HG03565 (cell line): ENCODE data around the gene MED22.
"Not testable (repeated sequence)": the region's sequence is repeated elsewhere in the genome, so short reads cannot be mapped to it uniquely, and the experiment has no call there.

Experiments
- ATAC-seq: cut with Tn5 transposase; IDR thresholded peaks from one replicate; pipeline ENCODE4 v1.9.1; 2021; ENCODE audit warnings: mild to moderate bottlenecking, moderate library complexity; ENCODE audit not compliant: unreplicated experiment

The MED22 gene

DNA sequence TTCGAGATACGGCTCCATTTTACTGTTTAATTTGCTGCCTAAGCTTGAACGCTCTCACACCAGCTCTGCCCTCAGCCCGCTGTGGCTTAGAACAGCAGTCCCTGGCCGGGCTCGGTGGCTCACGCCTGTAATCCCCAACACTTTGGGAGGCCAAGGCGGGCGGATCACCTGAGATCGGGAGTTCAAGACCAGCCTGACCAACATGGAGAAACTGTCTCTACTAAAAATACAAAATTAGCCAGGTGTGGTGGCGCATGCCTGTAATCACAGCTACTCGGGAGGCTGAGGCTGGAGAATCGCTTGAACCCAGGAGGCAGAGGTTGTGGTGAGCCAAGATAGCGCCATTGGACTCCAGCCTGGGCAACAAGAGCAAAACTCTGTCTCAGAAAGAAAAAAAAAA lies 29.3 kb upstream of the MED22 start:
- not testable (repeated sequence) for ATAC-seq

DNA sequence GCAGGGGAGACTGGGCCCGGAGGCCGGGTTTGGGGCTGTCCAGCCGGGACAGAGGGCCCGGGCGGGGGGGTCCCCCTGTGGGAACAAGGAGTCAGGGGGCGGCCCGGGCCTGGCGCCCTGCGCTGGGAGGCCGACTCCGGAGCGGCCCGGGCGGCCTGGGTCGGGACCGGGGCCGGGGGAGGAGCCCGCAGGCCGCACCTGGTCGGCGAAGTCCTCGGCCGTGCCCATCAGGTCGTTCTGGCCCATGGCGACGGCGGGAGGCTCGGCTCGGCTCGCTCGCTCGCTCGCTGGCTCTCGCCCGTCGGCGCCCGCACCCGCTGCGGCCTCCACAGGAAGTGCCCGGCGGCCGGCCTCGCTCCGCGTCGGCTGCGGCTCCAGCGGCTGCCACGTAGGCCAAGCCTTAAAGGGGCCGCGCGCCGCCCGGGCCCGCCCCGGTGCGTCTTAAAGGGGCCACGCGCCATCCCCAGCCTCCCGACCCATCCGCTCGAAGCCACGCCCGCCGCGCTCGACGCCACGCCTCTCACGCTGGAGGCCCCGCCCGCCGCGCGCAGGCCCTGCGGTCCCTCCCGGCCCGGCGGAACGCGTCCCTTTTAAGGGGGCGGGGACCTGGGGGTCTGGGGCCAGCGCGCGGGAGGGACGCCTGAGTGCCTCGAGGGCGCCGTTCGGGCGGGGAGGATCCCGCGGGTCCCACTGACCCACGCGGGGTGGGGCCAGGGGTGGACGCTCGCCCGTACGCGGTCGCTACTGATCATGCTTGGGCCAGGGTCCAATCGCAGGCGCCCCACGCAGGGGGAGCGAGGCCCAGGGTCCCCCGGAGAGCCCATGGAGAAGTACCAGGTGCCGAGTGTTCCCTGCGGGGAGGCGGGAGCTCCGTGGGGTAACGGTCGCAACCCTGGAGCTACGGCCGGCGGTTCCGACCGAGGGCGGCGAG lies 28.1 kb upstream of the MED22 start, which contains the start of the genes STKLD1 and SURF4:
Gene STKLD1, plus strand, starts transcription at position 643 of the 931 bp plus-strand sequence. Its CDS starts 108 bp downstream, at position 751.
Gene SURF4, minus strand, starts transcription at position 337 of the 931 bp plus-strand sequence. Its CDS starts 91 bp downstream, at position 246.
- peak; percentile 78 for ATAC-seq

DNA sequence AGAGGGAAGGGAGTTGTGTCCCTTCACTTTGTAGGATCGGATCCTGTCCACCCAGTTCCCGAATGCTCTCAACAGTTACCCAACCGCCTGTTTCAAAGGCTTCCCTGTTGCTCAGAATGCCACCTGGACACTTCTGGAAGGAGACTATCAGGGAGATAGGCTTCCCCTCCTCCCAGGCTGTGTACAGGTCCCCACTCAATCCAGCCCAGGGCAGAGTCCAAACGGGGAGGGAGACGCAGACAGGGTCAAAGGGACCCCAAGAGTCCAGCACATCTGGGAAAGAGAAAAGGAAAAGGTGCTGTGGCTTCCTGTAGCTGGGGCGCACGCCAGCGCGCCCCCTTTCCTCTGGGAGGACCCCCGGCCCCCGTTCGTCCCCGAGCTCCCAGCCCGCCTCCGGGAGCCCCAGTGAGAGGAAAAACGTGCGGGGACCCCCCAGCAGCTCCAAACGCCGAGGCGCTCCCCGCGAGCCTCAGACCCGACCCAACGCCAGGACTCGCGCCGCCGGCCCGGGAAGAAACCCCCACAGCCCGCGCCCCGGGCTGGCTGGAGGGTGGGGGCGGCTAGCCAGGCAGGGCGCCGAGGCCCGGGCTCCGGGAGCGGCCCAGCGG lies 27.3 kb upstream of the MED22 start:
- ATAC-seq, result peak; percentile 5

DNA sequence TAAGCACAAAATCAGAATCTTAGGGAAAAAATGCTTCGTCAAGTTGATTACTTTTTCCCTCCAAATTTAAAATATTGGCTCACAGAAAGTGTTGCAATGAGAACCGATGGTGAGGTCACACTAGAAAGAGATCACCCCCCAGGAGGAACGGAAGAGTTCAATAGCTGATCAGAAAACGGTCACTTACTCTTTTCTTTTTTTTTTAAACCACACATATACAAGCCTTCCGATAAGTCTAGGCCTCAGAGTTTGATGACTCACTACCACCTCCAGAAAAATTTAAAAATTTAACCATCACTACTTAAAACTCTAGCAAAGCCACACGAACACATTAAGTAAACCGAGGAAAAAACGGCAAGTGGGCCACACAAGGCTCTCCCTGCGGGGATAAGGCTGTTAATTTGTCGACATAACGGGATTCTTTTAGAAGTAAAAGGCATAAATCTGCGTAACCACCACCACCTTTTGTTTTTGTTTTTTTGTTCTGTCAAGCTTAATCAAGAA lies 26.7 kb upstream of the MED22 start:
- ATAC-seq, result no peak

DNA sequence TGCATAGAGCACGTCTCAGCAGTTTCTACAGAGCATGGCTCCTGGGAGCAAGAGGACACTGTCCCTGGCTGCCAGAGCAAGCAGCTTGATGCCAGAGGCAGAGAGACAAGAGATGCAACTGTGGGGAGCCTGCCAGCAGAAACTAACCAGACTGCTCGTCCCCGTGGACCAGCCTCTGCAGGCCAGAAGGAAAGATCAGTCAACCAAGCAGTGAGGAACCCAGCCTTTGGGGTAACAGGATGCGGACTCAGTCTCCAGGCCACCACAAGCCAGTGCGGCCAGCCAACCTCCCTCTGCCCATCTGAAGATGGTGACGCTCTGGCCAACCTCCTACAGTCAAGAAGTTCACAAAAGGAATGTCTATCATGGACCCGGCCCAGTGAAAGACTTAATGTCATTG lies 24.2 kb upstream of the MED22 start:
- no peak for ATAC-seq

DNA sequence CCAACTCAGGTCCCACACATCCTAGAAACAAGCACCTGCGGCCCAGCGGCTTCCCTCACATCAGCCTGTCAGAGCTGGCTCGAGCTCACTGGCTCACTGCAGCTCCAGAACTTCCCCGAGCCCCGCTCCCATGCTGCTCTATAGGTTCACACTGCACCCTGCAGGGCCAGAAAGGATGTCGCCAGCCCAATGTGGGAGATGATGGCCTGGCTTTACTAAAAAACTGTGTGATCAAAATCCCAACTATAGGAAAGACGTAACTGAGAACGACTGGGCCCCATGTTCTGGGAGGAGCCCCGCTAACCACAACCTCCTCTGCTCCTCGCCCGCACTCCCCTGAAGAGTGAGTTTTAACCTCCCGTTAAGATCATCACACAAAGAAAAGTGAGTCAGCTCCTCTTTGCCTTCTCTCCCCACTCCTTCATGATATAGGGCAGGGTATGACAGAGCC lies 23.4 kb upstream of the MED22 start:
- no peak for ATAC-seq

DNA sequence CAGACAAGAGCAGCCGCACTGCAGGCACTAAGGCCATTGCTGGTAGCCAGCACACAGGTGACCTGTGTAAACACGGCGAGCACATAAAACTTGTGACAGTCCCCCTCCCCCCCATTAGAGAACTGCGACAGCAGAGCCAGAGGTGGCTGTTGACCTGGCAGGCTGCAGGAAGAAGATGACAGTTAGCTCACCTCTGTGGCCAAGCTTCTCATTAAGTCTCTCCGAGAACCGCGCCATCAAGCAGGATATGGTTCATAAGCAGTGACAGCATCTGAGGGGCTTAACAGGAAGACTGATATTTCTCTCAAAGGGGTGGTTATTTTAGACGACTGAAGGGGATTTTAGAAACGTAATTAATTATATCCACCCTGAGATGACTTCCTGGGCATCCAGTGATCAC lies 22.8 kb upstream of the MED22 start:
- ATAC-seq, result no peak

DNA sequence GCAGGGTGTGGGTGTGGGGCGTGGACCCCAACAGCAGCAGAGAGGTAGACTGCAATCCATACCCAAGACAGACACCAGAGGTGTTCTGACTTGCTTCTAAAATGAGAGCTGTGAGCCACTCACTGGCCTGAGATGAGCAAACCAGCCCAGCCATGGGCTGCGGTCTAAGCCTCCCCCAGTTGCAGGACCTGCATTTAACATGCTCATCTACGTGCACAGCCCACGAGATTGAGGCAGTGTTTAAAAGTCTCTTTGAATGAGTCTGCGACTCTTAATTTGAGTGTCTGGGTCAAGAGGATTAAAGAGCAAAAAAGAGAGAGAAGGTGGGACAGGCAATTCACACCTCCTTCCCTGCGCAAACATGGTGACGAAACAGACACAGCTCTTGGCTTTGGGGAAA lies 22.0 kb upstream of the MED22 start:
- ATAC-seq, result no peak

DNA sequence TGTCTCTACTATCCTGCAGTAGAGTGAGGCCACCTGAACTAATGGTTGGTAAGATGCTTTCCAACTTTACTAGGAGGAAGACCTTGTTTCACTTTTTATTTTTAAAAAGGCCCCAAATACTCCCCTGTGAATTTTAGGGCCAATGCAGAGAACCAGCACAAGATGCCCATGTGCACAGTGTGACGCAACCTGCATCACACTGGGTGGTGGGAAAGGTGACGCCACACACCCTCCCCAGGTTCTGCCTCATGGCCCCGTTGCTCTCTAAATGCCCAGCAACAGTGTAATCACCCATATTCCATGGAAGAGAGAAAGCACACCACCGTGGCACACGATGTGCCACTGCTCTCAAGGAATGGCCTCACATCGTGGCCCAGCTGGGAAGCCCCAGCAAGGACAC lies 21.5 kb upstream of the MED22 start:
- ATAC-seq, result no peak

DNA sequence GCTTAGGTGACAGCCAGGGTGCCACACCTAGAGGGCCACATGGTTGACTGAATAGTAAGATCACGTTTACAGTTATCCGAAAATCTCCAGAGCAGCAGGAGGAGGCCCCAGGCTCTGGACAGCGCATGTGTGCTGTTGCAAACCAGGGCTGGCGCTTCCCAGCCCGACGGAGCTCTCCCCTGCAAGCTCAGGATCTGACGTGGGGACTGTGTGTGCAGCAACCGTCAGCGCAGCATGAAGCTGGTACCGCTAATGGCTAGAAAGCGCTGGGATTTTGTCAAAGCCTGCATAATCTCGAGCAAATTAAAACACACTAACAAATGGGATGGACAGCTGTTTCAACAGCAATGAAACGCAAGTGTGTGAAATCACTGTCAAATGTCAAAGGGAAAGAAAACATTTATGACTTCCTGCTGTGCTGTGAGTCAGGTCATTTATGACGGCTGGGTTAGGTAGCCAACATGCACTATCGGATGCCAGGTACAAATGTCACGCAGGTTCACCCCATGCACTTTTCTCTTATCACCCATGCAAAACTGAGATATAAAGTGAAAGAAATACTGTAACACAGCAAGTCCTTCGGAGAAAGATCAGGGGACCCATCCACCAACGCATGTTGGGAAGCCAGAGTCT lies 20.4 kb upstream of the MED22 start:
- no peak for ATAC-seq

DNA sequence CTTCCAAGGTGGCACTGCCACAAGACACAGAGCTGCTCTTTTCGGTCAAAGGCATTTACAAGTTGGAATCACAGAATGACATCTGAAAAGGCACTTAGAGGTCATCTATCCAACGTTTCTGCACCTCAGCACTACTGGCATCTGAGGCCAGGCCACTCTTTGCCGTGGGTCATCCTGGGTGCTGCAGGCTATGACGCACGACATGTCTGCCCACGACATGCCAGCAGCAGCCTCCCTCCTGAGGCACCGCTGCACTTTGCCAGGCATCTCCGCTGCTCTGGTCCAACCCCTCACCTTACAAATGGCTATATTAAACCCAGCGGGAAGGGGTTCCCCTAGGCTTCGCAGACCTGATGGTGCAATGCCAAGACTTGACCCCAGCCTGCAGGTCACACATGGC lies 19.8 kb upstream of the MED22 start:
- no peak for ATAC-seq

DNA sequence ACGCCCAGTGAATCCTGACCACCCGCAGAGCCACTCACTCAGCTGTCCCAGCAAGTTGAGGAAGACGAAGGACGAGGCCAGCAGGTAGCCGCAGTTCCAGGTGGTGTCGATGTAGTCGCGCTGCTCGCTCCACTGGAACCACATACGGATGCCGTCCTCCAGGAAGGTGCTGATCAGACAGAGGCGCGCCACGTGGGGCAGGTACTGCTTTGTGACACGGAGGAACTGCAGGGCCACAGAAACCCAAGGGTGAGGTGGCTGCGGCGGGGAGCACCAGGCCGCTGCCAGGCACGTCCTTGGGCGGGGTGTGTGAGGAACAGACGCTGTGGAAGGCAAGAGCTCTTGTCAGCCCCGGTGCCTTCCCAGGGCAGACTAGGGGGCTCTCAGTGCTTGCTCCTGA lies 19.3 kb upstream of the MED22 start:
- no peak for ATAC-seq

DNA sequence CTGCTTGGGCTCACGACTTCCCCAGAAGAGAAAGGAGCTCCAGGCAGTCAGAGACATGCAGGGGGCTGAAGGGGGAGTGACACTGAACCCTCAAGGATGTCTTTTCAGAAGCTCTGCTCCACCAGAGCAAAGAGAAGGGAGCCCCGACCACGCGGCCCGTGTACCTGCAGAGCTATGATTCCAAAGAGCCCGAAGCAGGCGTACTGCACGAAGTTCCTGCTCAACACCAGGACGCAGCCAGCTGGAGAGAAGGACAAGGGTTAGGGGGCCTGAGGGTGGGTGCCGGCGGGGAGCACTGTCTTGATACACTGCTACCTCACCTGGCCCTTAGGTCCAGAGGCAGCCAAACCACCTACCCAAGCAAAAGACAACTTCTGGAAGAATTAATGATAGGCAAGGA lies 18.5 kb upstream of the MED22 start:
- ATAC-seq, result no peak

DNA sequence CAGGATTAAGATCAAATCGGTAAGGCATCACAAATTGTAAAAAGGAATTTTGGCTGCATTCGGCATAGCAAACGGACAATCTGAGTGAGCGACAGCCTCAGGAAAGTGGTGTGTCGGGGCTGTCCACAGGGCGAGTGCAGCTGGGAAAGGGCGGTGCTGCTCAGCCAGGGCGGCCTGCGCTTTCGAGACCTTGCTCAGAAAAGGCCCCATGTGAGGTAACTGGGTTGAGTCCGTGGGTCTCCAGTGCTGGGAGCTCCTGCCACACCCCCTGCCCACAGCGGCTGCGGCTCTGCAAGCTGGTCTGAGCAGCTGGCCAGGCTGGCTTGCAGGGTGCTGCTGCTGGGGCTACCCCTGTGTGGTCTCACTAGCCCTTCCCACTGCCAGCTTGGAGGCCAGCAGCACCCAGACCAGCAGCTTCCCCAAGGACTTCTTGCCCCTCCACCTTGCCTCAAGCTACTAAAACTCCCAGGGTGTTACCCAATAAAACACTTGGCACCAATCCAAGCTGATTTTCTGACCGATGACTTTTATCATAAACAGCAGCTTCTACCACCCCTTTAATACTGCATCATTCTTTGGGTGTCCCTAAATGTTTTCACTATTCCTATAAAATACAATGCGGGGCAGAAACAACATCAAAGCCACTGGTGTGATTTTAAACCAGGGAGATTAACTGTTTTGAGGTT lies 14.6 kb upstream of the MED22 start:
- no peak for ATAC-seq

DNA sequence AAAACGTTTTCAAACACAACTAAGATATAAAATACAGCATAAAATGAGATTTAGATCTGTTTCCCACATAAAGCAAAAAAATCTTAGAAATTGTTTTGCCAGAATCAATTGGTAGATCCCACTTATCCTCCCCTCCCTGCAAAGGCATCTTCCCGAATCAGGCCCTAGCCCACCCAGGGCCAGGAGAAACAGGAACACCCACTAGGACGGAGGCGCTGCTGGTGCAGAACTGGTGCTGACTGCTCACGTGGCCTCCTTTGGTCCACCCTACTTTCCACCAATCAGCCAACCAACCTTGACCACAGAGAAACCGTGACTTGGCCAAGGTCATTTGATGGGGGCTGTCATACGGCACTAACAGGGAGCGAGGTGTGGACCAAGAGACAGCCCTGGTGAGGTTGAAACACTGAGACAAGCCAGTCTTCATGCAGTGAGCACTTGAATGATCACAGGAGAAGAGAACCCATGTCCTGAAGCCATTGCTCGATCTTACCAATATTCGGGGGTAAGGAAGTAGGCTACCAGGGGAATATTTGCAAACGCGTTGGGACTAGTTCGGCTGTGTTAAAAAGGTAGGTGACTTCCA lies 13.7 kb upstream of the MED22 start:
- no peak for ATAC-seq

DNA sequence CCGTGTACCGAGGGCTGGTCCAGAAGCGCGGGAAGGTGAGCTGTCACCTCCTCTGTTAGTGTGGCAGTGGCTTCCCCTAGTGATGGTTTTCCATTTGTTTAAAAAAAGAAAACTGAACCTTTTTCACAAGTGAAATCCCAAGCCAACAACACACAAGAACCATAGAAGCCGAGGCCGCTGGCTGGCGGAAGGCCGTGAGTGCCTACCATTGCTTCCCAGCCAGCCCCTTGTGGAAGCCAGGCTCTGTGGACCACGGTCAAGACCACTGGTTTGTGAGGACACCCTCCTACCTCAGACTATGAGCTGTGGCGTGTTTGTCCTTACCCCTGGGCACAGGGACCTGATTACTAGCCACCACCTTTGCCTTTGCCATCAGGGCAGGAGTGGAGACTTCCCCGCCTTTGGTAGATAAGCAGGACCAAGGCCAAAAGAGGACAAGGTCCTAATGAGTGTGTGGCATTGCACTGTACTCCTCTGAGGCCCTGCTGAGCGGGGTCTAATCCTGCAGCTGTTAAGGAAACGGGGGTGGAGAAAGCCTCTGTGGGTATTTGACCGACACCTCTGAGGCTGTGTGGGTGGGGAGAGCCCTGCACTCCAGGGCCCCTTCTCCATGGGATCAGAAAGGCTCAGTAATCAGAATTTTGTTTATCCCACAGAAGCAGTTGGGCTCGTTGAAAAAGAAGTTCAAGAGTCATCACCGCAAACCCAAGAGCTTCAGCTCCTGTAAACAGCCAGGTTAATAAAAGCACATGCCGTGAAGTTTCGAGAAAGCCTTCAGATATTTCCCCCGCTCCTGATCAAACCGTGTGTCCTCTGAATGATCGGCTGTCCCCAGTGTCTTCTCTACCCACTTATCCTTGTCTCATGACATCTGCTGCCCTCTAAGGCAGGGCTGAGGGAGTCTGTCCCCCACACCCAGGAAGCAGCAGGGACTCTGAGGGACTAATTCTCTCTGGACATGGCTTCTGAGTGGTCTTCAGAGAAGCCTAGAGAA lies 12.8 kb upstream of the MED22 start:
- no peak for ATAC-seq

DNA sequence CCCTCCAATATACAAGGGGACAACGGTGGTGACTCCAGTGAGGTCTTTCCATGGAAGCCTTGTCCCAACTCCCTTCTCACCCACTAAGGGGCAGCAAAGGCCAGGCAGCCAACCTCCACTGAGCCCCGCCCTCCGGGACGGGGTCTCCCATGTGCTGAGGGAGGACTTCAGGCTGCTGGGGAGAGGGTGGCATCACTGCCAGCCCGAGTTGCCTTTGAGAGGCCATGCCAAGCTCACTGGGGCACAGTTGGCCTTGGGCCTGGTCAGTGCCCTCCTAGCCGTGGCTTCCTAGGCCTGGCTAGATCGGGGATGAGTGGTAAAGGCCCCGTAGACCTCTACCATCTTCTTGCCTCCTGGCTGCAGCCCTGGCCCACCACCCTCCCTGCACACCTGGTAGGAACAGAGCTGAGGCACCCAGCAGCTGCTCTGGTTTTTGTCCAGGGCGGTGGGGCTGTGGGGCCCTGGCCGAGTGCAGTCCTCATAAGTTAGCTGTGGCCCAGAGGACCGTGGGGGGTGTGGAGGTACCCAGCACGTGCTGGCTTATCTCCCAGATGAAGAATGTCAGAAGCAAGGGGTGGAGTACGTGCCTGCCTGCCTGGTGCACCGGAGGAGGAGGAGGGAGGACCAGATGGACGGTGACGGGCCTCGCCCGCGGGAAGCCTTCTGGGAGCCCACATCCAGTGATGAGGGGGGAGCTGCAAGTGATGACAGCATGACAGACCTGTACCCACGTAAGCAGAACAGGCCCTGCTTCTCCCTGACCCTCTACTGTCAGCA lies 11.7 kb upstream of the MED22 start:
- no peak for ATAC-seq

DNA sequence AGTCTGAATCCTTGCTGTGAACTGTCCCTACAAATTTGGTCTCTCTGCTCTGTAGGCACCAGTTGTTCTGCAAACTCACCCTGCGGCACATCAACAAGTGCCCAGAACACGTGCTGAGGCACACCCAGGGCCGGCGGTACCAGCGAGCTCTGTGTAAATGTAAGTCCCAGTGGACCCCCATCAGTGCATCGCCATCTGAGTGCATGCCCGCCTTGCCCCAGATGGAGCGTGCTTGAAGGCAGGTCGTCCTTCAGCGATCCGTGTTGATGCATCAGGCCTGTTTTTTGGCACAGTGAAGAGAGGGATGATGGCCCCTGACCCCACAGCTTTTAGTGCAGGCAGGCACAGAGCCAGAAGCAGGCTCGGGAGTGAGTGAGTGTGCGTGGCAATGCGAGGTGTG lies 9.7 kb upstream of the MED22 start:
- no peak for ATAC-seq
